Right ventricle myocardium inferior (tissue), 1 donor: Measurements from ENCODE around the gene RHNO1. TPM values are rescaled to one million over a fixed set of nuclear protein-coding genes. Genes with fewer than 3 reads are reported as not detected.

Experiments
- ATAC-seq: fragments of 200-7000 bp; cut with Tn5 transposase; one replicate; pipeline ENCODE4 v1.9.1; 2020; ENCODE audit warnings: mild to moderate bottlenecking, moderate library complexity
- DNase-seq: peaks from one replicate; pipeline ENCODE4 v3.0.0; 2021; ENCODE audit errors: missing footprints
- intact Hi-C: fragments of 100-400 bp; cut with DNase I; formaldehyde crosslinking; loops from one replicate; pipeline ENCODE4 v1.11.0; 2022
- total RNA-seq: library from RNA; stranded (reverse); fragmentation: NEBNext Ultra II Directional; extraction: Animal tissue kit (Norgen Biotek cat#: 25700); gene quantifications from one replicate; pipeline ENCODE4 v1.2.1, GENCODE V29; 2021
- donor health status: DM: no; HTN: yes; CAD: no; lungs with severe emphysema.

RHNO1 gene
- total RNA-seq, 1 donor from 2014 or later: 4.3 TPM

- intact Hi-C loops: loop anchor here (5.0 kb wide), 1 partner anchor 65 kb away; the partner anchor contains the start of gene TEAD4
- ATAC-seq (no peak), DNase-seq (no peak)
Observed at GRCh38 chr12:2892246-2892645, 15.2 kb downstream of the RHNO1 start.

- intact Hi-C loops: loop anchor here (5.0 kb wide), 1 partner anchor 64 kb away; the partner anchor contains the start of gene TEAD4
- DNase-seq (no peak), ATAC-seq (no peak)
Observed at GRCh38 chr12:2893007-2893406, 16.0 kb downstream of the RHNO1 start.

- ATAC-seq: no peak
- no peak for DNase-seq
- intact Hi-C loops: no loop called here
Observed at GRCh38 chr12:2895051-2895451, 18.0 kb downstream of the RHNO1 start.

GRCh38 chr12:2895511-2895910 is 18.5 kb downstream of the RHNO1 start:
- intact Hi-C loops: no loop called here
- no peak for DNase-seq
- no peak for ATAC-seq

DNA sequence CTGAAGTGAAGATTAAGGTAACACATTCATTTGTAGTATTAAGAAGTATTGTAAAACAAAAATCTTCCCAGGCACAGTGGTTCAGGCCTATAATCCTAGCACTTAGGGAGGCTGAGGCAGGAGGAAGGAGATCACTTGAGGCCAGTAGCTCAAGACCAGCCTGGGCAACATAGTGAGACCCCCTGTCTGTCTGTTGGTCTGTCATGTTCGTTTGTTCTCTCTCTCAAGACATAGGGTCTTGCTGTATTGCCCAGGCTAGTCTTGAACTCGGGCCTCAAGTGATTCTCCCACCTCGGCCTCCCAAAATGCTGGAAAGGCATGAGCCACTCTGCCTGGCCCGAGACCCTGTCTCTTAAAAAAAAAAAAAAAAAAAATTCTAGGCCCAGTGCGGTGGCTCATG is 20.4 kb downstream of the RHNO1 start:
- ATAC-seq: no peak
- intact Hi-C loops: no loop called here

DNA sequence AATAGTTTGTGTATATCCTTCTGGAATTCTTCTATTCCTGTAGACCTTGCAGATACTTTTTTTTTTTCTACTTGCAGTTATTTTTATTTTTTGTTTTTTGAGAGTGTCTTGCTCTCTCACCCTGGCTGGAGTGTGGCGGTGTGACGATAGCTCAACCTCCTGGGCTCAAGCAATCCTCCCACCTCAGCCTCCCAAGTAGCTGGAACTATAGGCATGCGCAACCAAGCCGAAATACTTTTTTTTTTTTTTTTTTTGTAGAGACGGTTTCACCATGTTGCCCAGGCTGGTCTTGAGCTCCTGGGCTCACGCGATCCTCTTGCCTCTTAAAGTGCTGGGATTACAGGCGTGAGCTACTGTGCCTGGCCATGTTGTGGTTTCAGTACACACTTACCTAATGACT is 23.6 kb downstream of the RHNO1 start:
- intact Hi-C loops: no loop called here
- no peak for DNase-seq
- no peak for ATAC-seq

More for the DNA sequence above, 20.4 kb downstream of the RHNO1 start:
- no peak for DNase-seq

DNA sequence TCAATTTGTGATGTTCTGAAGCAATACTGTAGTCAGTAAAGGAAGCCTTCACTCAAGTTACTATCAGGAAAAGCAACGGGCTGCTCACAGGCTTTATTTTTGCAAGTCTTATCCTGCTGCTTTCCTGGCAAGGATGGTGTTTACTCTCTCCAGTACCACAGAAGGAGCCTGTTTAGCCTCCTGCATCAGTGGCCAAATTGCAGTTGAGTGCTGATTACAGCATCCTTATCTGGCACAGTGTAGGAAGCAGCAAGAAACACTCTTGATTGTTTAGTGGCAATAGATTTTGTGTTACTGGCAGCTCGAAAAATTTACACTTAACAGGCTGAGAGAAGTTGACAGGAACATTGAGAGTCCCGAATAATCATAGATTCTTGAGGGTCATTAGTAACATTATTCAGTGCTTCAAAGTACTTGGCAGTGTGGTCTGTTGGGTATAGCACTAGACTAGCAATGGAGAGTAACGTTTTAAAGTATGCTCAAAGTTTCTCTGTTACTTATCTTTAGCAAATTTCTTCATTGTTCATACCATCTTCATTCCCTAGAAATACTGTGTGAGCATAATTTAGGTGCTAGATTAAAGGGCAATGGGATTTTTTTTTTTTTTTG is 25.4 kb downstream of the RHNO1 start:
- DNase-seq: no peak
- intact Hi-C loops: no loop called here

DNA sequence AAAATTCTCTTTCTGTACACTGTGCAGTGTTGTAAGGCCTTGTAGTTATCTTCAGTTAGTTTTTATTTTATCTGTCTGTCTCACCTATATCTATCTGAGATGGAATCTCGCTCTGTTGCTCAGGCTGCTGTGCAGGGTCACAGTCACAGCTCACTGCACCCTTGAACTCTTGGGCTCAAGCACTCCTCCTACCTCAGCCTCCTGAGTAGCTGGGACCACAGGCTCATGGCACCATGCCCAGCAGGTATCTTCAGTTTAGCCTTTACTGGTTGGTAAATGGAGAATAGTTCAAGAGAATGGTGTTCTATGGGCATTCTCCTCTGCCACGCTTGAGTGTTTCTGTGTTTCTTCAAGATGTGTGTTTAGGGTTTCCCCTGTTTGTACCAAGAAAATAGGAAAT is 27.2 kb downstream of the RHNO1 start:
- intact Hi-C loops: no loop called here
- no peak for DNase-seq
- ATAC-seq: no peak

More for the DNA sequence above, 25.4 kb downstream of the RHNO1 start:
- peak; percentile 98 for ATAC-seq

- ATAC-seq: no peak
- intact Hi-C loops: no loop called here
- DNase-seq: no peak
Observed at GRCh38 chr12:2912216-2912575, 35.2 kb downstream of the RHNO1 start.

- ATAC-seq (no peak), DNase-seq (no peak)
- intact Hi-C loops: no loop called here
Observed at GRCh38 chr12:2919249-2919648, 42.2 kb downstream of the RHNO1 start.

DNA sequence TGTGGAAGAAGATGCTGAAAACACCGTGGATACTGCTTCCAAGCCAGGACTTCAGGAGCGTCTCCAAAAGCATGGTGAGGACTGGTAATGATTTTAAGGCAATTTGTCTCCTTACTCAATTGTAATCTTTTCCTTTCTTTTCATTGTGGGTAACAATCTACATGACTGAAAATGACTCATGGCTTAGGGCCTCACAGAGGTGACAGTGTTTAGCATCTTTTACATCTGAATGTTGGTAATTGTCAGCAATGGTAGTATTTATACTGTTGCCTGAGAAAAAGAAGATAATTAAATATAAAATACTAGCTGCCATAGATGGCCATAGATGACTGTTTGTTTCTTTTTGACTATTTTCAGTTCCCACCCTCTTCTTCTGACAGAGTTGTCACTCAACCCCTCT is 45.3 kb downstream of the RHNO1 start:
- DNase-seq (no peak), ATAC-seq (no peak)
- intact Hi-C loops: no loop called here

DNA sequence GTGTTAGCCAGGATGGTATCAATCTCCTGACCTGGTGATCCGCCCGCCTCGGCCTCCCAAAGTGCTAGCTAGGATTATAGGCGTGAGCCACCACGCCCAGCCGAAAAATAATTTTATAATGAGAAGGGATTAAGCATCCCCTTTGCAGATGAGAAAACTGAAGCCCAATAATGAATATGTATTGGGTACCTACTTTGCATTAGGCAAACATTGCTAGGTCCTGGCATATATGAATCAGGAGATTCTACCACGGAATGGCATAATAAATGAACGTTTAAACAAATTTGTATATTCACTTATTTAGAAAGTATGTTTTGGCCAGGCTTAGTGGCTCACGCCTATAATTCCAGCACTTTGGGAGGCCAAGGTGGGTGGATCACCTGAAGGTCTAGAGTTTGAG is 46.0 kb downstream of the RHNO1 start:
- intact Hi-C loops: no loop called here
- DNase-seq (no peak), ATAC-seq (no peak)

DNA sequence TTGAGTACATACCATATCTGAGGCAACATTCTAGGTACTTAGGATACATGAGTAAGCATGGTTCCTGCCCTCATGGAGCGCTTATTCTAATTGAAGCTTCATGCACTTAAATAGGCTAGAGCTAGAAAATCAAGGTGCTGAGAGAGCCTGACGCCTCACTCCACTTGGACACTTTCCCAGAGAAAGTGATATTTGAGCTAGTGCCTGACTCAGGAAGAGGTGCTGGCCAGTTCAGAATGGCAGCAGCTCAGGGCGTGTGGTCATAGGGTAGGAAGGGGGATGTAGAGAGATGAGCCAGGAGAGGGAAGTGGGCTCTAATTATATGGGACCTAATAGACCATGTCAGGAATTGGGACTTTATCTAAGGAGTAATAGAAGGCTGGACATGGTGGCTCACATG is 47.0 kb downstream of the RHNO1 start:
- intact Hi-C loops: no loop called here
- no peak for DNase-seq
- ATAC-seq: peak; percentile 56

DNA sequence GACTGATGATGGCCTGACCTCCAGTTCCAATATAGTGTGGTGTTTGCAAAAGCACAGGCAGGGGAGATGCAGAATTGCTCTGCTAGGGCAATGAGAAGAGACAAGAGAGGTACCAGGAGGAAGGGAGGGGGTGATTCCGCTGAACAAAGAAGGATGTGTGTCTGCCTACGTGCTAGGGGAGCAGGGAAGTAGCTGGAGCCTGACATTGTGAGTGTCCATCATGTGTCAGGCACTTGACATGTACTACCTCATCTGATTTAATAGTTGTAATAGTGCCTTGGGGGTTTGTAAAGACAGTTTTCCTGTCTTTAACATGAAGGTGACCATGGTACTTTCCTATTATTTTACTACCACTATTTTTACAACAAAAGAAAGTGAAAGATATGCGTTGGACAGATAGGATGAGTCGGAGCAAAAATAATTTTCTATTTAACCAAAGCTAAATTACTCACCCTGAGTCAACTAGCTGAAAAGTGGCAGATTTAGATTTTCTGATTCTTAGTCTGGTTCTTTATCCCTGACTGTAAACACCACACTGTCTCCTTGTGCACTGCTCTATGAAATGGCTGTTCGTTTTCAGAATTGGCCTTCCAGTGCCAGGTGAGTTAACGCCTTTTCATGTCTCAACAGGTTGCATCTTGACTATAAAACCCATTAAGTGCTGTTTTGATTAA is 48.4 kb downstream of the RHNO1 start:
- ATAC-seq: no peak
- no peak for DNase-seq
- intact Hi-C loops: no loop called here

DNA sequence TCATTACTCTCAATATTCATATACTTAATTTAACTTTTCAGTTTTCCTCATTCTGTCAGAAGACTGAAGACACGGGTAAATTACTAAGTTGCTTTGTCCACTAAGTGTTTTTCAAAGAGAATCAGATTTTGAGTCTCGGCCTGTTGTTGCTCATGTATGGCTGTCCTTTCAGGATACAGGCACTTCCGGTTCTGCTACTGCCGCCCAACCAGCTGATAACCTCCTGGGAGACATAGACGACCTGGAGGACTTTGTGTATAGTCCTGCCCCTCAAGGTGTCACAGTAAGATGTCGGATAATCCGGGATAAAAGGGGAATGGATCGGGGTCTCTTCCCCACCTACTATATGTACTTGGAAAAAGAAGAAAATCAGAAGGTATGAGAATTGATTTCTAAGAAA is 53.8 kb downstream of the RHNO1 start:
- no peak for ATAC-seq
- intact Hi-C loops: no loop called here

GRCh38 chr12:2933586-2933985 is 56.6 kb downstream of the RHNO1 start:
- DNase-seq: no peak
- intact Hi-C loops: no loop called here
- ATAC-seq: no peak

More for the DNA sequence above, 53.8 kb downstream of the RHNO1 start:
- DNase-seq: no peak

GRCh38 chr12:2934371-2934770 is 57.3 kb downstream of the RHNO1 start:
- no peak for ATAC-seq
- no peak for DNase-seq
- intact Hi-C loops: no loop called here

- no peak for DNase-seq
- intact Hi-C loops: no loop called here
Observed at GRCh38 chr12:2936301-2936700, 59.3 kb downstream of the RHNO1 start.

GRCh38 chr12:2937500-2937899 is 60.5 kb downstream of the RHNO1 start:
- ATAC-seq: no peak
- DNase-seq: no peak
- intact Hi-C loops: no loop called here

More at GRCh38 chr12:2936301-2936700, 59.3 kb downstream of the RHNO1 start:
- no peak for ATAC-seq
